Psoas muscle (tissue), 8 donors: Measurements from ENCODE around the gene BTG4. TPM values are rescaled to one million over a fixed set of nuclear protein-coding genes. Genes with fewer than 3 reads are reported as not detected.

ENCODE experiments used
- ATAC-seq, 4 donors: fragments of 200-7000 bp; cut with Tn5 transposase; one replicate each; pipeline ENCODE4 v1.9.1; 2020; ENCODE audit warnings: moderate library complexity in 3 of 4, mild to moderate bottlenecking in 2 of 4
- DNase-seq, 2 donors: peaks; one replicate each; pipeline ENCODE4 v3.0.0-alpha.2; 2020
- H3K27ac ChIP-seq: fragments of 200-600 bp; one replicate; pipeline ENCODE4 v1.8.0; 2022
- H3K27me3 ChIP-seq, 3 donors: fragments of 200-600 bp in 1 of 3; one replicate each; pipeline versions ENCODE4 v1.6.1 to v1.8.0; 2013 to 2022; ENCODE audit warnings: low read length in 2 of 3, mild to moderate bottlenecking in 2 of 3, moderate library complexity in 1 of 3; ENCODE audit not compliant: insufficient read depth in 3 of 3
- H3K36me3 ChIP-seq, 2 donors: fragments of 200-600 bp in 1 of 2; one replicate each; pipeline versions ENCODE4 v1.6.1 to v1.8.0; 2013 to 2022; ENCODE audit warnings: low read depth in 1 of 2, mild to moderate bottlenecking in 1 of 2, moderate library complexity in 1 of 2; ENCODE audit not compliant: insufficient read depth in 1 of 2
- H3K4me1 ChIP-seq: fragments of 200-600 bp; one replicate; pipeline ENCODE4 v1.8.0; 2022
- H3K4me3 ChIP-seq: fragments of 200-600 bp; one replicate; pipeline ENCODE4 v1.8.0; 2022; ENCODE audit warnings: mild to moderate bottlenecking
- H3K9me3 ChIP-seq: fragments of 200-600 bp; one replicate; pipeline ENCODE4 v1.8.0; 2022
- CTCF ChIP-seq: fragments of 200-600 bp; IDR thresholded peaks from one replicate; pipeline ENCODE4 v1.8.0; 2022; ENCODE audit warnings: antibody characterized with exemption
- WGBS, 3 donors: extraction: QIAGEN DNeasy Blood & Tissue Kit; methylation state at CpG; one replicate each; pipeline versions ENCODE4 v1.1.6 to v1.1.7; 2013; 5-methylcytosine and 5-hydroxymethylcytosine counted together
- intact Hi-C, 2 donors: fragments of 100-400 bp; cut with DNase I; formaldehyde crosslinking; loops; one replicate each; pipeline versions ENCODE4 v1.11.0 to v1.14.2; 2022
- polyA plus RNA-seq, 3 donors: library from polyadenylated mRNA; stranded (reverse); fragments of 200-250 nt; gene quantifications; one replicate each; pipeline ENCODE4 v1.2.3, GENCODE V29; 2013
- total RNA-seq, 4 donors: library from RNA; stranded (reverse); fragmentation: NEBNext Ultra II Directional in 2 of 4; extraction: Animal tissue kit (Norgen Biotek cat#: 25700) in 2 of 4; gene quantifications; one replicate each; pipeline versions ENCODE4 v1.2.1 to v1.2.4, GENCODE V29; 2021 to 2023
- donor health status: healthy with polysubstance abuse.
- donor health status: DM: no; HTN: no; CAD: no; lungs with moderate emphysema.
- donor health status: Bipolar disorder and iron deficiency.
- donor health status: healthy.
- donor health status: DM: yes; HTN: yes; CAD: no.
- donor health status: DM: no; HTN: no; CAD: no.
- donor health status: DM: no; HTN: no; CAD: no.
- donor health status: DM: yes; HTN: yes; CAD: no.

BTG4 gene
- total and polyA plus RNA-seq, 7 donors, result not detected

- Histone ChIP-seq H3K4me1 (no peaks in the 10 kb centered on the region), H3K36me3 (no peaks in the 10 kb centered on the region), H3K27me3 (no peaks in the 10 kb centered on the region), H3K4me3 (no peak overlapping the region), H3K9me3 (no peaks in the 10 kb centered on the region), H3K27ac (no peak overlapping the region)
- TF ChIP-seq CTCF, result no peak
- DNase-seq, result no peak
- ATAC-seq, result no peak
- WGBS, 3 donors, result 77 to 85% (median 83%) methylated on average over 5 of the region's 5 CpGs
- intact Hi-C loops, result no loop called here
These were observed 20.2 kb upstream of the BTG4 start for GRCh38 chr11:111532365-111532709.

- no peak overlapping the region for H3K27ac ChIP-seq
- 72 to 87% (median 79%) methylated on average over 9 of the region's 9 CpGs for WGBS, 3 donors
These were observed 19.6 kb upstream of the BTG4 start for GRCh38 chr11:111531687-111532364.

GRCh38 chr11:111531136-111531535 is 18.9 kb upstream of the BTG4 start:
- Histone ChIP-seq H3K27me3 (no peaks in the 10 kb centered on the region), H3K4me1 (no peaks in the 10 kb centered on the region), H3K4me3 (no peak overlapping the region), H3K27ac (no peak overlapping the region), H3K36me3 (no peaks in the 10 kb centered on the region), H3K9me3 (no peaks in the 10 kb centered on the region)
- no peak for DNase-seq
- intact Hi-C loops, result no loop called here
- ATAC-seq, result no peak
- no peak for TF ChIP-seq CTCF

More at GRCh38 chr11:111531687-111532364, 19.6 kb upstream of the BTG4 start:
- Histone ChIP-seq H3K36me3 (no peaks in the 10 kb centered on the region), H3K4me3 (no peak overlapping the region), H3K27me3 (no peaks in the 10 kb centered on the region), H3K9me3 (no peaks in the 10 kb centered on the region), H3K4me1 (no peaks in the 10 kb centered on the region)
- no peak for TF ChIP-seq CTCF
- intact Hi-C loops, result no loop called here
- peak in 2 of 4 donors; percentile 38 to 53 for ATAC-seq
- DNase-seq, result no peak

- intact Hi-C loops, result no loop called here
- Histone ChIP-seq H3K27ac (no peak overlapping the region), H3K4me1 (no peaks in the 10 kb centered on the region), H3K4me3 (no peak overlapping the region), H3K27me3 (no peaks in the 10 kb centered on the region), H3K36me3 (no peaks in the 10 kb centered on the region), H3K9me3 (no peaks in the 10 kb centered on the region)
- TF ChIP-seq CTCF, result no peak
- WGBS, 3 donors, result 78 to 86% (median 83%) methylated on average over 3 of the region's 3 CpGs
- ATAC-seq, result no peak
- DNase-seq, result no peak
These were observed 17.9 kb upstream of the BTG4 start for GRCh38 chr11:111530091-111530490.

GRCh38 chr11:111528557-111528956 is 16.4 kb upstream of the BTG4 start:
- ATAC-seq, result no peak
- no peak for DNase-seq
- H3K4me1 ChIP-seq, result no peaks in the 10 kb centered on the region
- H3K36me3 ChIP-seq, result no peaks in the 10 kb centered on the region
- TF ChIP-seq CTCF, result no peak
- 48 to 61% (median 59%) methylated on average over 1 of the region's 1 CpG for WGBS, 3 donors
- H3K27me3 ChIP-seq, result no peaks in the 10 kb centered on the region
- no peak overlapping the region for H3K4me3 ChIP-seq
- H3K9me3 ChIP-seq, result no peaks in the 10 kb centered on the region
- H3K27ac ChIP-seq, result no peak overlapping the region
- intact Hi-C loops, result no loop called here
